Measurements from ENCODE around the gene NELL2. TPM values are rescaled to one million over a fixed set of nuclear protein-coding genes. Genes with fewer than 3 reads are reported as not detected.
A peak's percentile ranks its signal among the peaks of the same experiment; 100 is the strongest.

NELL2 gene
- polyA plus RNA-seq, 1 of the 3 experiments (the other 2 are of a cell fraction), result 0.35 TPM

GRCh38 chr12:44875417-44875953, 630 bp downstream of the NELL2 start:
- peaks cover 22% of the 10 kb centered on the region; the same call in 1 of the 2 replicates for H3K27me3 ChIP-seq (ENCODE audit: insufficient read depth)

GRCh38 chr12:44874981-44875416, 1.1 kb downstream of the NELL2 start:
- peak; percentile 23 for DNase-seq
- H4K20me1 ChIP-seq (ENCODE audit: insufficient read depth), result no peaks in the 10 kb centered on the region
- H3K27ac ChIP-seq (ENCODE audit: low read depth in 2 of 2, low read length in 1 of 2), result no peak overlapping the region
- no peak overlapping the region for H2AFZ ChIP-seq (ENCODE audit: low read depth)
- no peaks in the 10 kb centered on the region for H3K9me2 ChIP-seq
- H3K9me3 ChIP-seq, result no peaks in the 10 kb centered on the region
- ChIA-PET POLR2A (no interaction called here), CTCF (interaction anchor here (0.6 to 5.5 kb wide), 11 partner anchors 11 to 860 kb away, joined by 3 to 53 read pairs (median 9); no protein-coding TSS in a partner anchor)
- no peaks in the 10 kb centered on the region for H3F3A ChIP-seq (replicated peaks; ENCODE audit: insufficient read depth)
- WGBS (ENCODE audit: low lambda C conversion rate), result 1% methylated on average over 11 of the region's 12 CpGs
- TF ChIP-seq CTCF (IDR thresholded peaks at IDR 0.05) (no peak), GATA2 (CRISPR knock-in tag; IDR thresholded peaks at IDR 0.05) (peak; percentile 40; the same call in 1 of the 2 replicates)
- no peaks in the 10 kb centered on the region for H3K79me2 ChIP-seq (ENCODE audit: insufficient read depth)
- H3K4me3 ChIP-seq (ENCODE audit: low read depth in 2 of 2, low read length in 1 of 2), result peak overlapping the region in 1 of 2 experiments; percentile 47; a peak in 2 of 4 replicates
- H3K4me1 ChIP-seq (ENCODE audit: control insufficient read depth in 1 of 2, insufficient read depth in 2 of 2, low read depth in 1 of 2, low read length in 1 of 2), result peaks cover 4 to 16% of the 10 kb centered on the region in 2 experiments; a peak in 1 of 4 replicates
- H3K4me2 ChIP-seq, result peak overlapping the region; percentile 87
- peaks cover 22% of the 10 kb centered on the region; the same call in 1 of the 2 replicates for H3K27me3 ChIP-seq (ENCODE audit: insufficient read depth)
- no peaks in the 10 kb centered on the region for H3K36me3 ChIP-seq (replicated peaks in 1 of 2; ENCODE audit: control insufficient read depth in 1 of 2, insufficient read depth in 2 of 2, low read length in 1 of 2)
- H3K9ac ChIP-seq, result no peak overlapping the region

More at GRCh38 chr12:44875417-44875953, 630 bp downstream of the NELL2 start:
- CTCF ChIA-PET, result interaction anchor here (0.6 to 5.5 kb wide), 10 partner anchors 12 to 860 kb away, joined by 3 to 53 read pairs (median 8); no protein-coding TSS in a partner anchor
- Histone ChIP-seq H3K9me3 (no peaks in the 10 kb centered on the region), H3K4me2 (peak overlapping the region; percentile 87), H3K9me2 (no peaks in the 10 kb centered on the region), H3F3A (replicated peaks; ENCODE audit: insufficient read depth) (no peaks in the 10 kb centered on the region), H3K27ac (ENCODE audit: low read depth in 2 of 2, low read length in 1 of 2) (no peak overlapping the region), H3K9ac (no peak overlapping the region), H3K4me1 (ENCODE audit: control insufficient read depth in 1 of 2, insufficient read depth in 2 of 2, low read depth in 1 of 2, low read length in 1 of 2) (peaks cover 4 to 16% of the 10 kb centered on the region in 2 experiments; a peak in 1 of 4 replicates), H3K36me3 (replicated peaks in 1 of 2; ENCODE audit: control insufficient read depth in 1 of 2, insufficient read depth in 2 of 2, low read length in 1 of 2) (no peaks in the 10 kb centered on the region), H3K79me2 (ENCODE audit: insufficient read depth) (no peaks in the 10 kb centered on the region), H2AFZ (ENCODE audit: low read depth) (no peak overlapping the region), H4K20me1 (ENCODE audit: insufficient read depth) (no peaks in the 10 kb centered on the region), H3K4me3 (ENCODE audit: low read depth in 2 of 2, low read length in 1 of 2) (peak overlapping the region in 1 of 2 experiments; percentile 47)
- 2% methylated on average over 27 of the region's 27 CpGs for WGBS (ENCODE audit: low lambda C conversion rate)
- no peak for TF ChIP-seq TAF1 (IDR thresholded peaks at IDR 0.05; ENCODE audit: borderline replicate concordance, low read depth, low read length)
- TF ChIP-seq GABPA (IDR thresholded peaks at IDR 0.05; ENCODE audit: low read depth), result no peak
- no peak for TF ChIP-seq RXRA (IDR thresholded peaks at IDR 0.05; ENCODE audit: borderline replicate concordance, low read depth)
- TF ChIP-seq YY1 (IDR thresholded peaks at IDR 0.05; ENCODE audit: low read depth), result no peak
- no peak for TF ChIP-seq MAX (IDR thresholded peaks at IDR 0.05; ENCODE audit: low read depth)
- TF ChIP-seq GATA2 (CRISPR knock-in tag; IDR thresholded peaks at IDR 0.05), result no peak
- no peak for TF ChIP-seq EZH2phosphoT487 (IDR thresholded peaks at IDR 0.05; ENCODE audit: borderline replicate concordance, low read depth)
- no peak for TF ChIP-seq ZBTB33 (IDR thresholded peaks at IDR 0.05; ENCODE audit: borderline replicate concordance, low read depth)
- no peak for TF ChIP-seq MXI1 (IDR thresholded peaks at IDR 0.05; ENCODE audit: low read depth, low read length)
- no peak for TF ChIP-seq FOXJ3 (CRISPR knock-in tag; IDR thresholded peaks at IDR 0.05)
- TF ChIP-seq RFX5 (IDR thresholded peaks at IDR 0.05; ENCODE audit: low read length), result no peak
- no peak for TF ChIP-seq POLR2AphosphoS5 (IDR thresholded peaks at IDR 0.05; ENCODE audit: low read depth, low read length)
- no peak for TF ChIP-seq SMC3 (IDR thresholded peaks at IDR 0.05; ENCODE audit: low read depth, low read length)
- no peak for TF ChIP-seq NRF1 (IDR thresholded peaks at IDR 0.05; ENCODE audit: low read depth, low read length)
- no peak for TF ChIP-seq MEF2A (IDR thresholded peaks at IDR 0.05; ENCODE audit: borderline replicate concordance, low read depth)
- TF ChIP-seq NFIC (IDR thresholded peaks at IDR 0.05; ENCODE audit: borderline replicate concordance), result no peak
- no peak for TF ChIP-seq SIN3A (IDR thresholded peaks at IDR 0.05; ENCODE audit: borderline replicate concordance, low read depth, low read length)
- peak; percentile 55 for DNase-seq
- POLR2A ChIA-PET, result interaction anchor here (0.6 kb wide), 1 partner anchor 68 kb away, joined by 3 read pairs; no protein-coding TSS in a partner anchor

All from SK-N-SH (cell line).